Mucosa of gallbladder (tissue), 1 donor: Measurements from ENCODE around the gene TFIP11. TPM values are rescaled to one million over a fixed set of nuclear protein-coding genes. Genes with fewer than 3 reads are reported as not detected.

ENCODE experiments used
- DNase-seq: peaks from one replicate; pipeline ENCODE4 v3.0.0-alpha.2; 2020; ENCODE audit warnings: low spot score
- total RNA-seq: library from RNA; stranded (reverse); gene quantifications from one replicate; pipeline ENCODE4 v1.2.1, GENCODE V29; 2021
- donor health status: DM: no; HTN: no; CAD: no.

The TFIP11 gene
- total RNA-seq: 34.2 TPM

- DNase-seq: peak; percentile 95
Observed at GRCh38 chr22:26512149-26512793, at the start of gene TFIP11. TFIP11 (minus strand) TSS chr22:26512473; CDS start chr22:26510272, 2,201 bp downstream.

- DNase-seq: peak; percentile 15
Observed at GRCh38 chr22:26561756-26562417, 49.6 kb upstream of the TFIP11 start.

GRCh38 chr22:26559961-26560575 is 47.8 kb upstream of the TFIP11 start:
- no peak for DNase-seq

GRCh38 chr22:26558248-26558895 is 46.1 kb upstream of the TFIP11 start:
- DNase-seq: no peak

GRCh38 chr22:26556904-26557303 is 44.6 kb upstream of the TFIP11 start:
- DNase-seq: no peak

GRCh38 chr22:26555478-26555877 is 43.2 kb upstream of the TFIP11 start:
- DNase-seq: no peak

GRCh38 chr22:26554956-26555355 is 42.7 kb upstream of the TFIP11 start:
- no peak for DNase-seq

GRCh38 chr22:26553056-26553752 is 40.9 kb upstream of the TFIP11 start:
- no peak for DNase-seq

GRCh38 chr22:26552466-26552865 is 40.2 kb upstream of the TFIP11 start:
- DNase-seq: no peak

GRCh38 chr22:26551568-26551967 is 39.3 kb upstream of the TFIP11 start:
- DNase-seq: no peak

- no peak for DNase-seq
Observed at GRCh38 chr22:26550498-26551033, 38.3 kb upstream of the TFIP11 start.

GRCh38 chr22:26549902-26550497 is 37.7 kb upstream of the TFIP11 start:
- no peak for DNase-seq

- no peak for DNase-seq
Observed at GRCh38 chr22:26548984-26549383, 36.7 kb upstream of the TFIP11 start.

GRCh38 chr22:26548303-26548702 is 36.0 kb upstream of the TFIP11 start:
- no peak for DNase-seq

- DNase-seq: no peak
Observed at GRCh38 chr22:26547837-26548236, 35.6 kb upstream of the TFIP11 start.

- DNase-seq: no peak
Observed at GRCh38 chr22:26547426-26547825, 35.2 kb upstream of the TFIP11 start.

- no peak for DNase-seq
Observed at GRCh38 chr22:26546282-26546681, 34.0 kb upstream of the TFIP11 start.

GRCh38 chr22:26545827-26546226 is 33.6 kb upstream of the TFIP11 start:
- DNase-seq: no peak

GRCh38 chr22:26545385-26545784 is 33.1 kb upstream of the TFIP11 start:
- no peak for DNase-seq

GRCh38 chr22:26544489-26544888 is 32.2 kb upstream of the TFIP11 start:
- DNase-seq: no peak

- DNase-seq: no peak
Observed at GRCh38 chr22:26542831-26543230, 30.6 kb upstream of the TFIP11 start.
